Measurements from ENCODE around the gene ATN1. TPM values are rescaled to one million over a fixed set of nuclear protein-coding genes. Genes with fewer than 3 reads are reported as not detected.

ATN1 gene
- total RNA-seq, 4 donors from 2014 or later, result 49.0 to 136 (median 95.2) TPM

- H3K27me3 ChIP-seq, result no peaks in the 10 kb centered on the region
- H3K4me3 ChIP-seq, result no peak overlapping the region
- H3K27ac ChIP-seq, result peak overlapping the region in 2 of 4 donors; percentile 19 to 31
- ATAC-seq, result no peak
- TF ChIP-seq POLR2A (IDR thresholded peaks at IDR 0.05), result no peak
- TF ChIP-seq EP300 (IDR thresholded peaks at IDR 0.05), result no peak
- TF ChIP-seq POLR2AphosphoS5 (IDR thresholded peaks at IDR 0.05), result no peak
- TF ChIP-seq, protein P1, sequence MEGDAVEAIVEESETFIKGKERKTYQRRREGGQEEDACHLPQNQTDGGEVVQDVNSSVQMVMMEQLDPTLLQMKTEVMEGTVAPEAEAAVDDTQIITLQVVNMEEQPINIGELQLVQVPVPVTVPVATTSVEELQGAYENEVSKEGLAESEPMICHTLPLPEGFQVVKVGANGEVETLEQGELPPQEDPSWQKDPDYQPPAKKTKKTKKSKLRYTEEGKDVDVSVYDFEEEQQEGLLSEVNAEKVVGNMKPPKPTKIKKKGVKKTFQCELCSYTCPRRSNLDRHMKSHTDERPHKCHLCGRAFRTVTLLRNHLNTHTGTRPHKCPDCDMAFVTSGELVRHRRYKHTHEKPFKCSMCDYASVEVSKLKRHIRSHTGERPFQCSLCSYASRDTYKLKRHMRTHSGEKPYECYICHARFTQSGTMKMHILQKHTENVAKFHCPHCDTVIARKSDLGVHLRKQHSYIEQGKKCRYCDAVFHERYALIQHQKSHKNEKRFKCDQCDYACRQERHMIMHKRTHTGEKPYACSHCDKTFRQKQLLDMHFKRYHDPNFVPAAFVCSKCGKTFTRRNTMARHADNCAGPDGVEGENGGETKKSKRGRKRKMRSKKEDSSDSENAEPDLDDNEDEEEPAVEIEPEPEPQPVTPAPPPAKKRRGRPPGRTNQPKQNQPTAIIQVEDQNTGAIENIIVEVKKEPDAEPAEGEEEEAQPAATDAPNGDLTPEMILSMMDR (IDR thresholded peaks at IDR 0.05), result no peak
- peaks cover 9 to 40% (median 19%) of the 10 kb centered on the region in 3 donors for H3K4me1 ChIP-seq
- WGBS, 2 donors (ENCODE audit: low coverage in 1 of 2), result 62 to 87% methylated on average over 3 of the region's 9 CpGs
- no peaks in the 10 kb centered on the region for H3K9me3 ChIP-seq
- peaks cover 0 to 66% of the 10 kb centered on the region in 2 donors for H3K36me3 ChIP-seq
Measured at GRCh38 chr12:6921996-6922946, 5.5 kb upstream of the ATN1 start.

DNA sequence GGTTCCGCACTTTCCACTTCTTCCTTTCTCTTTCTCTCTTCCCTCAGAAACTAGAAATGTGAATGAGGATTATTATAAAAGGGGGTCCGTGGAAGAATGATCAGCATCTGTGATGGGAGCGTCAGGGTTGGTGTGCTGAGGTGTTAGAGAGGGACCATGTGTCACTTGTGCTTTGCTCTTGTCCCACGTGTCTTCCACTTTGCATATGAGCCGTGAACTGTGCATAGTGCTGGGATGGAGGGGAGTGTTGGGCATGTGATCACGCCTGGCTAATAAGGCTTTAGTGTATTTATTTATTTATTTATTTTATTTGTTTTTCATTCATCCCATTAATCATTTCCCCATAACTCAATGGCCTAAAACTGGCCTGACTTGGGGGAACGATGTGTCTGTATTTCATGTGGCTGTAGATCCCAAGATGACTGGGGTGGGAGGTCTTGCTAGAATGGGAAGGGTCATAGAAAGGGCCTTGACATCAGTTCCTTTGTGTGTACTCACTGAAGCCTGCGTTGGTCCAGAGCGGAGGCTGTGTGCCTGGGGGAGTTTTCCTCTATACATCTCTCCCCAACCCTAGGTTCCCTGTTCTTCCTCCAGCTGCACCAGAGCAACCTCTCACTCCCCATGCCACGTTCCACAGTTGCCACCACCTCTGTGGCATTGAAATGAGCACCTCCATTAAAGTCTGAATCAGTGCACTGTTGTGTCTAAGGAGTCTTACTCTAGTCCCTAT, 4.6 kb upstream of the ATN1 start:
- H3K4me1 ChIP-seq, result peaks cover 9 to 40% (median 19%) of the 10 kb centered on the region in 3 donors
- H3K27me3 ChIP-seq, result no peaks in the 10 kb centered on the region
- no peaks in the 10 kb centered on the region for H3K9me3 ChIP-seq
- peaks cover 0 to 57% of the 10 kb centered on the region in 2 donors for H3K36me3 ChIP-seq
- H3K27ac ChIP-seq, result peak overlapping the region in 3 of 4 donors; percentile 19 to 100 (median 97)
- no peak for ATAC-seq
- 51 to 73% methylated on average over 7 to 8 of the region's 10 CpGs for WGBS, 2 donors (ENCODE audit: low coverage in 1 of 2)
- no peak overlapping the region for H3K4me3 ChIP-seq
- no peak for TF ChIP-seq POLR2A (IDR thresholded peaks at IDR 0.05)
- TF ChIP-seq, protein P1 (IDR thresholded peaks at IDR 0.05), result no peak
- TF ChIP-seq EP300 (IDR thresholded peaks at IDR 0.05), result no peak
- TF ChIP-seq POLR2AphosphoS5 (IDR thresholded peaks at IDR 0.05), result no peak

DNA sequence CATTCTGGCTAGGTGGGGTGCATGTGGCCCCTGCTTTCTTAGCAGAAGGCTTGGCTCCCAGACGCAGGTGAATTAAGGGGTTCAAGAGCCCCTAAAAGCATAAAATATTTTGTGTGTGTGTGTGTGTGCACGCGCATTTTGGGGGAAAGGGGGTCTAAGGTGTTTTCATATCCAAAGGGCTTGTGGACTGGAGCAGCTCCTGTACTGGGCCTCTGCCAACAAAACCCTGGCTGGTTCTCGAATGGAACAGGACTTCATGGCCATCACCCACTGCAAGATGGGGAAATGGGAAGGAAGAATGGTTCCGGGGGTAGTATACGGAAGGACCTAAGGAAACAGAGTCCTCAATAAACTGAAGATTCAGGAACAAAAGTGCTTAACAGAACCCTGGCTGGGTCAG, 3.9 kb upstream of the ATN1 start:
- 20 to 52% methylated on average over 1 to 5 of the region's 6 CpGs for WGBS, 2 donors (ENCODE audit: low coverage in 1 of 2)
- Histone ChIP-seq H3K27ac (peak overlapping the region in 3 of 4 donors; percentile 91 to 100 (median 97)), H3K4me1 (peaks cover 9 to 43% (median 19%) of the 10 kb centered on the region in 3 donors), H3K27me3 (no peaks in the 10 kb centered on the region), H3K36me3 (peaks cover 0 to 50% of the 10 kb centered on the region in 2 donors), H3K4me3 (no peak overlapping the region), H3K9me3 (no peaks in the 10 kb centered on the region)
- TF ChIP-seq, protein P1 (IDR thresholded peaks at IDR 0.05), result no peak
- TF ChIP-seq POLR2AphosphoS5 (IDR thresholded peaks at IDR 0.05), result no peak
- no peak for TF ChIP-seq EP300 (IDR thresholded peaks at IDR 0.05)
- no peak for TF ChIP-seq POLR2A (IDR thresholded peaks at IDR 0.05)
- ATAC-seq, result no peak

DNA sequence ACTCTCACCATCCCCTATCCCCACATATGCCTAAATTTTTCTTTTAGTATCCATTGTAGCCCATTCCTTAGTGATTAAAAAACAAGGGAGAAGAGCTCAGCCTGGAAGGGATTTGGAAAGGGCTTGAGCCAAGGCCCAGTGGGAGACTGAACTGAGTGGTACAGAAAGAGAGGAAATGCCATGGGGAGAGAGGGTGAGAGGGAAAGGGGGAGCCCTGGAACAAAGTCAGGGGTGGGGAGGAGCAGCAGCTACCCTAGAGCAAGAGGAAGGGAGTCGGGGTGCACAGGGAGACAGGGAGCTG, 2.6 kb upstream of the ATN1 start:
- Histone ChIP-seq H3K4me3 (peak overlapping the region in 1 of 2 donors; percentile 97), H3K36me3 (peaks cover 0 to 37% of the 10 kb centered on the region in 2 donors), H3K9me3 (no peaks in the 10 kb centered on the region), H3K4me1 (peaks cover 9 to 56% (median 28%) of the 10 kb centered on the region in 3 donors), H3K27ac (peak overlapping the region; percentile 91 to 100 (median 96)), H3K27me3 (no peaks in the 10 kb centered on the region)
- WGBS, 2 donors (ENCODE audit: low coverage in 1 of 2), result 0% methylated on average over 1 of the region's 1 CpG
- TF ChIP-seq EP300 (IDR thresholded peaks at IDR 0.05) (no peak), POLR2A (IDR thresholded peaks at IDR 0.05) (no peak), POLR2AphosphoS5 (IDR thresholded peaks at IDR 0.05) (no peak)
- TF ChIP-seq, protein P1 (IDR thresholded peaks at IDR 0.05), result no peak
- peak; percentile 0 for ATAC-seq
